ENCODE results near the gene ZNF322. TPM values are rescaled to one million over a fixed set of nuclear protein-coding genes. Genes with fewer than 3 reads are reported as not detected.

Gene ZNF322
- total RNA-seq, 2 donors from 2014 or later, result 11.5 to 13.5 TPM

DNA sequence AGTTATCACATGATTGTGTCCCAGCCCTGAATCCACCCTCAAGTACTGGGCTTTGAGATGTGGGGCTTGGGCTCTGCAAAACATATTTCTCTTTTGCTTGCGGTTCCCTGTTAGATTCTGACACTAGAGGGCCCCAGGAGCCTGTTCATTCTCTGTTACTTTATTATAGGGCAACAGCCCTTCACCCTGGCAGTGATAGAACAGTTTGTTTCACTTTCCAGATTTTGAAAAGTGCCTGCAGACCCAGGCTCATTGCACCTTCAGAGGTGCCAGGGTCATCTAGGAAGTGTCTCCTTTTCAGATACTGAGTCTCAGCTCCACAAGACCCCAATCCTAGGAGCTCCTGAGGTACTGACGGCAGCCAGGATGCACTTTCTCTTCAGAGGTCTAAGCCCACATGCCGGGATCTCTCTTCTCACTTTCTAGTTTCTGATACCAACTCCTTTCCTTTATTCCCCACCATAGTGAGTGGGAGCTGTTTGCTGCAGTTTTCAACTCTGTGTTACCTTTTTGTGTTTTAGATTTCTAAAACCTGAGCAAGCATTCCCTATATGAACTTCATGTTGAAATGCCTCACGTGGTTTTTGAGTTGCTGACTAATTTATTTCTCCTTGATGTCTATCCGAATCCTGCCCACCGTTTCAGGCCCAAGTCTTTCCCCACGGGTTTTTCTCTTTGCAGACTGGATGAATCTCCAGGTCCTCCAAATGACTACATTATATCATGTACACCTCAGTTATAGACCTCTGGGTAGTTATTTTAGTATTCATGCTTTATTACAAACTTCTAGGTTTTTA is 51.9 kb downstream of the ZNF322 start:
- Mint-ChIP-seq H3K36me3 (ENCODE audit: insufficient read depth in 2 of 2) (no peaks in the 10 kb centered on the region), H3K27me3 (ENCODE audit: low read depth) (peaks cover 10% of the 10 kb centered on the region), H3K9me3 (no peaks in the 10 kb centered on the region), H3K27ac (peak overlapping the region; percentile 11), H3K4me1 (ENCODE audit: low read depth) (peaks cover 23% of the 10 kb centered on the region), H3K4me3 (peak overlapping the region; percentile 53 to 80)
- ATAC-seq (replicated peaks in 1 of 2) (peak; percentile 89 to 93), DNase-seq (peak; percentile 62)

DNA sequence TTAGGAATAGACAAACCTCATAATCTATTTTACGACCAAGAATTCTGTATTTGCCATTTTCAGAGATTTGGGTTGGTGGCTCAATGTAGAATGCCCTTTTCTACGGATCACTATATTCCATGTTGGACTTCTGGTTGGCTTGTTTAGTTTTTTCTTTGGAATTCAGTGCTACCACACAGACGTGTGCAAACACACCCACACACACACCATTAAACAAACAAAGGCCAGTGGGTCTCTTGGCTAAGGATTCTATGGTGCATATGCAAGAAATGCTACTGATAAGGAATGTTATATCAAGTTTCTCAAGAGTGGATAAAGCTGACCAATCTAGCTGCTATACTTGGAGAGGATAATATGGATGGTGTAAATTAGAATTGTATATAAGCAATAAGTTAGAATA is 54.7 kb downstream of the ZNF322 start:
- no peaks in the 10 kb centered on the region for H3K9me3 Mint-ChIP-seq
- no peak for DNase-seq
- H3K4me1 Mint-ChIP-seq (ENCODE audit: low read depth), result peaks cover 39% of the 10 kb centered on the region
- H3K4me3 Mint-ChIP-seq, result no peak overlapping the region
- no peak overlapping the region for H3K27ac Mint-ChIP-seq
- peaks cover 0 to under 1% of the 10 kb centered on the region in 2 donors for H3K36me3 Mint-ChIP-seq (ENCODE audit: insufficient read depth in 2 of 2)
- H3K27me3 Mint-ChIP-seq (ENCODE audit: low read depth), result no peaks in the 10 kb centered on the region
- ATAC-seq (replicated peaks in 1 of 2), result no peak

DNA sequence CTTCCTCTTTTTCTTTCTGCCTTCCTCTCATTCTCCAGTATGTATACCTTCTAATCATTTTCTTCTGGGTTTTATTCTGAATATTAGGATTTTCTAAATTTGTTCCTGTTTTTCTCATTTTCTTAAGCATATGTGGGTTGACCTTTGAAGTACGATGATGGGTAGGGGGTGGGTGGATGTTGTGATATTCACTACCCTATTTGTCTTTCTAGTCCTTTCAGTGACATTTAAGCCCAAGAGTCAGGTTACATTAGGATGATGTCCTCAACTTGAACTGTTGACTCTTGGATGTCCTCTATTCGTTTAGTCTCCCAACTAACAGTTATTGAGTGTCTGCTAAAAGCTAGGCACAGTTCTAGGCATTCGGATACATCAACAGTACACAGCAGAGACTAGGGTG is 55.5 kb downstream of the ZNF322 start:
- Mint-ChIP-seq H3K36me3 (ENCODE audit: insufficient read depth in 2 of 2) (peaks cover 1 to 3% of the 10 kb centered on the region in 2 donors), H3K4me3 (peak overlapping the region in 1 of 2 donors; percentile 64), H3K27me3 (ENCODE audit: low read depth) (no peaks in the 10 kb centered on the region), H3K9me3 (no peaks in the 10 kb centered on the region), H3K27ac (peak overlapping the region; percentile 64), H3K4me1 (ENCODE audit: low read depth) (peaks cover 47% of the 10 kb centered on the region)
- no peak for ATAC-seq (replicated peaks in 1 of 2)
- no peak for DNase-seq

DNA sequence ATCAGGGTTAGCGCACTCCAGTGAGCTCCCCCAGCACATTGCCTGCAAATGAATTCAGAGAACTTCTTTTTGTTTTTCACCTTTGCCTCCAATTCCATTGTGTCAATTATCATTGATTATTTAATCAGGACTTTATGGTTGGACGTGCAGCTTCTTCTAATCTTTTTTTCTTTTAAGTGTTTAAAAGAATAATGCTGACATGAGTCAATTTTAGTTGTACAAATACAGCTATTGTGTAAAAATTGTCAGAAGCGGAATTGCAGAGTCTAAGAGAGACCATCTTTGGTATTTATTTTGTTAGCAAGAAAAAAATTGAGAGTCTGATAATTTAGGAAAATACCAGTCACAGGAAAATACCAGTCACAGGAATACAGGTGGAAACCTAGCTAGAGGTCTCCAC is 57.3 kb downstream of the ZNF322 start:
- Mint-ChIP-seq H3K27ac (no peak overlapping the region), H3K4me1 (ENCODE audit: low read depth) (peaks cover 55% of the 10 kb centered on the region), H3K36me3 (ENCODE audit: insufficient read depth in 2 of 2) (peaks cover 4 to 10% of the 10 kb centered on the region in 2 donors), H3K4me3 (no peak overlapping the region), H3K9me3 (no peaks in the 10 kb centered on the region), H3K27me3 (ENCODE audit: low read depth) (no peaks in the 10 kb centered on the region)
- DNase-seq (no peak), ATAC-seq (replicated peaks in 1 of 2) (no peak)

DNA sequence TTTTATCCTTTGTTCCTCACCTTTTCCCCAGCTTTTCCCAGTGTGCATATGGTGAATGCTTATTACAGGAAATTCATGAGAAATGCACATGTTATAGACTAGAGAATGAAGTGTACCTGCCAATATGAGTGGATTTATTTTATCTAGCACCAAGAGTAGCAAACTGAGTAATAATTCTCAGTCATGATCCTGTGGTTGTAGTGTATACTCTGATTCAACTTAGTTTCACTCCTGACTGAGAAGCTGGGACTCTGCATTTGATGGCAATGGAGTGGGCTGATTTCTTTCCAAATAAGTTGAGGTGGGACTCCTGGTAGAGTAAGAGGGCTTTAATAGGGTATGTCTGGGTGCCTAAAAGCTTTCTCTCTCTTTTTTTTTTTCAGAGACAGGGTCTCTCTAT is 58.8 kb downstream of the ZNF322 start:
- Mint-ChIP-seq H3K36me3 (ENCODE audit: insufficient read depth in 2 of 2) (peaks cover 4 to 10% of the 10 kb centered on the region in 2 donors), H3K4me1 (ENCODE audit: low read depth) (peaks cover 56% of the 10 kb centered on the region), H3K27ac (peak overlapping the region; percentile 81), H3K9me3 (no peaks in the 10 kb centered on the region), H3K27me3 (ENCODE audit: low read depth) (no peaks in the 10 kb centered on the region), H3K4me3 (peak overlapping the region; percentile 38 to 83)
- DNase-seq, result no peak
- ATAC-seq (replicated peaks in 1 of 2), result peak; percentile 61 to 65

DNA sequence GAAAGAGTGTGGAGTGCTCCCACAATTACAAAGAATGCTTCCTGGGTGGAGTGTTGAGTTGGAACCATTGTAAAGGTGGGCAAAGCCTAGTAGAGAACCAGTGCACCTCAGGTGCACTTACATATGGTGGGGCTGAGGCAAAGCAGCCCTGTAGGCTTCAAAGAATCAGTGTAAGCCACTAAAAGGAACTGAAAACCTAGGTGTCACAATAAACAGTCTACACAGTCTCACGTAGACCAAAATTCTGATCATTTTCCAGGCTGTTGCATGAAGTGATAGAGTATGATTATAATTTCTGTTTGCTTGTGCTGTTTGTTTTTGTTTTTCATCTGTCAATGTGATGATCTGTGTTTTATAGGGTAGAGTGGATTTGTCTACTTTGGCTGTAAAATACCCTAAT is 60.0 kb downstream of the ZNF322 start:
- Mint-ChIP-seq H3K27ac (peak overlapping the region; percentile 72), H3K4me1 (ENCODE audit: low read depth) (peaks cover 56% of the 10 kb centered on the region)
- ATAC-seq (replicated peaks in 1 of 2), result no peak

DNA sequence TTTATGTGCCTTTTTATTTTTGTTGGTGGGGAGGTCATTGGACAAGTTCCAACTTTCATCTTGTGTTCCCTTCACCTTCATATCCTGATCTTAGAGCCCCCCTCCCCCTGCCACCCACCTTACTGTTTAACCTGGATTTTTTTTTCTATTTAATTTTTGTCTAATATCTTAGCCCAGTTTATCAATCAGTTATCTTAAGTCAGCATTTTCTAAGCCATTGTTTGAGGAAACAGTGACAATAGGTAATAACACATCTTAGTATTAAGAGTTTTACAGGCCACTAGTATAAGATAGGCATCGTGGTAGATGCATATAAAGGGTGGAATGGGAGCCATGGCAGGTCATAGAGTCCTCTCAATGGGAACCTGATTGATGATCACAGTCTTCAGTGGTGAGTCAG is 60.4 kb downstream of the ZNF322 start:
- peaks cover 51% of the 10 kb centered on the region for H3K4me1 Mint-ChIP-seq (ENCODE audit: low read depth)

More for the DNA sequence above, 60.0 kb downstream of the ZNF322 start:
- H3K27me3 Mint-ChIP-seq (ENCODE audit: low read depth), result no peaks in the 10 kb centered on the region
- no peak for DNase-seq
- peak overlapping the region; percentile 45 to 63 for H3K4me3 Mint-ChIP-seq
- H3K36me3 Mint-ChIP-seq (ENCODE audit: insufficient read depth in 2 of 2), result peaks cover 4 to 11% of the 10 kb centered on the region in 2 donors
- no peaks in the 10 kb centered on the region for H3K9me3 Mint-ChIP-seq

DNA sequence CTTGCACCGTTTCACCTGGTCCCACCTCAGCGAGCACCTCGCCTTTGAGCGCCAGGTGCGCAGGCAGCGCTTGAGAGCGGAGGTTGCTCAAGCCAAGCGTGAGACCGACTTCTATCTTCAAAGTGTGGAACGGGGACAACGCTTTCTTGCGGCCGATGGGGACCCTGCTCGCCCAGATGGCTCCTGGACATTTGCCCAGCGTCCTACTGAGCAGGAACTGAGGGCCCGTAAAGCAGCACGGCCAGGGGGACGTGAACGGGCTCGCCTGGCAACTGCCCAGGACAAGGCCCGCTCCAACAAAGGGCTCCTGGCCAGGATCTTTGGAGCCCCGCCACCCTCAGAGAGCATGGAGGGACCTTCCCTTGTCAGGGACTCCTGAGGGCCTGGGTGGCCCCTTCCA is 61.3 kb downstream of the ZNF322 start:
- no peak for DNase-seq
- ATAC-seq (replicated peaks in 1 of 2), result no peak
- Mint-ChIP-seq H3K4me1 (ENCODE audit: low read depth) (peaks cover 48% of the 10 kb centered on the region), H3K9me3 (no peaks in the 10 kb centered on the region), H3K36me3 (ENCODE audit: insufficient read depth in 2 of 2) (peaks cover 4 to 11% of the 10 kb centered on the region in 2 donors), H3K27me3 (ENCODE audit: low read depth) (peaks cover 11% of the 10 kb centered on the region), H3K27ac (peak overlapping the region; percentile 88), H3K4me3 (no peak overlapping the region)

More for the DNA sequence above, 60.4 kb downstream of the ZNF322 start:
- no peaks in the 10 kb centered on the region for H3K9me3 Mint-ChIP-seq
- peaks cover 4 to 11% of the 10 kb centered on the region in 2 donors for H3K36me3 Mint-ChIP-seq (ENCODE audit: insufficient read depth in 2 of 2)
- peak overlapping the region; percentile 72 for H3K27ac Mint-ChIP-seq
- no peak for ATAC-seq (replicated peaks in 1 of 2)
- H3K27me3 Mint-ChIP-seq (ENCODE audit: low read depth), result peaks cover 2% of the 10 kb centered on the region
- DNase-seq, result no peak
- peak overlapping the region; percentile 45 to 63 for H3K4me3 Mint-ChIP-seq

DNA sequence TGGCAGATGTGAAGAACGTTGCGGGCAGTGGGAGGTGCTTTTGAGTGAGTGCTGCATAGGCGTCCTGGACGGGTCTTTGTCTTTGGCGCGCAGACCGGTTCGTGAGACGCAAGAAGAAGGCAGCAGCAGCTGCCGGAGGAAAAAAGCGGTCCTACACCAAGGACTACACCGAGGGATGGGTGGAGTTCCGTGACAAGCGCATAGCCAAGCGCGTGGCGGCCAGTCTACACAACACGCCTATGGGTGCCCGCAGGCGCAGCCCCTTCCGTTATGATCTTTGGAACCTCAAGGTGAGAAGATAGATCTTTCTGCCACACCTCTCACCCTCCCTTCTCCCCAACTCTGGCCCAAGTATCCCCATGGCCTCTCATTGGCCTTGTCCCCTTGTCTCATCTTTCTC is 61.7 kb downstream of the ZNF322 start:
- Mint-ChIP-seq H3K9me3 (no peaks in the 10 kb centered on the region), H3K27ac (peak overlapping the region; percentile 39), H3K4me1 (ENCODE audit: low read depth) (peaks cover 47% of the 10 kb centered on the region), H3K36me3 (ENCODE audit: insufficient read depth in 2 of 2) (peaks cover 4 to 11% of the 10 kb centered on the region in 2 donors), H3K4me3 (no peak overlapping the region), H3K27me3 (ENCODE audit: low read depth) (peaks cover 15% of the 10 kb centered on the region)
- ATAC-seq (replicated peaks in 1 of 2) (no peak), DNase-seq (no peak)

DNA sequence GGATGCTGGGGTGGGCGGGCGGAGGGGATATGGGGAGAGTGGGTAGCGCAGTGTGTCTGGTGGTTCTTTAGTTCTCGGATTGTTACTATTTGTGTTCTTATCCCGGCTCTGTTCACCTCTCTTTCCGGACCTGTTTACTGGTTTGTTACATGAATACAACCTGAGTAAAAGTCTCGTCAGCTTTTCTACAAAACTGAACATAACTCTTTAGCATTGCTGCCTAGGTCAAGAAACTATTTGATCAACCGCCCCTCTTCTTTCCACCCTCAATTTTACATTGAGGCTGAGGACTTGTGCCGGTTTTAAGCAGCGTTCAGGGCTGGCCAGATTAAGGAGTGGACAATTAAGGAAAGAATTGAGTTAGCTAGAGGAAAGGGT is 62.2 kb downstream of the ZNF322 start:
- ATAC-seq (replicated peaks in 1 of 2), result no peak
- Mint-ChIP-seq H3K4me3 (no peak overlapping the region), H3K36me3 (ENCODE audit: insufficient read depth in 2 of 2) (peaks cover 4 to 11% of the 10 kb centered on the region in 2 donors), H3K27ac (no peak overlapping the region), H3K27me3 (ENCODE audit: low read depth) (peaks cover 15% of the 10 kb centered on the region), H3K4me1 (ENCODE audit: low read depth) (peaks cover 47% of the 10 kb centered on the region), H3K9me3 (no peaks in the 10 kb centered on the region)
- no peak for DNase-seq

DNA sequence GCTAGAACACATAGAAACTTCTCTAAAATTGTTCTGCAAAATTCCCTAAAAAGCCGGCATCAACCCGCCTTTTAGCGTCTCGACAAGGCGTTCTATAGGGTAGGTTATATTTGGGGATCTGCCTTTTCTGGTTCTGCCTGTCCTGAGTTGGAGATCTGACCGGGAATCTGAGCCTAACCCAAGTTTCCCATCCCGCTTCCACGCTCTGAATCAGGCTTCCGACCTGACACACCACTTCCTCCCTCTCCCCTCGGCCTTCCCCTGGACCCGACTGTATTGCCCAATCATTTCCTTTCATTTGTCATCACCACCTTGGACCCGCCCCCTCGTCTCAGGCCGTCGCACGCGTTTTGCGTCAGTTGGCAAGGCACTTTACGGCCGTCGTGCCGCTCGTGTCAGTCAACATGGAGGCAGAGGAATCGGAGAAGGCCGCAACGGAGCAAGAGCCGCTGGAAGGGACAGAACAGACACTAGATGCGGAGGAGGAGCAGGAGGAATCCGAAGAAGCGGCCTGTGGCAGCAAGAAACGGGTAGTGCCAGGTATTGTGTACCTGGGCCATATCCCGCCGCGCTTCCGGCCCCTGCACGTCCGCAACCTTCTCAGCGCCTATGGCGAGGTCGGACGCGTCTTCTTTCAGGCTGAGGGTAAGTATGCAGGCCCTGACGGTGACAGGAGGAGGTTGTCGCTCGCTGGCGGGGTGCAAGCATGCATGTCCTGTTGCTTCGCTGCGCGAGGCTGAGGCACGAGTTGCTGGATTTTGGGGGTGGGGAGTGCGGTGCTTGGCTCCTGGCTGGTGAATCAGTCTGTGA is 62.8 kb downstream of the ZNF322 start, which contains the start of gene ABT1:
Gene ABT1, plus strand, starts transcription at position 375 of the 810 bp plus-strand sequence. Its CDS starts 30 bp downstream, at position 405.
- peaks cover 4 to 11% of the 10 kb centered on the region in 2 donors for H3K36me3 Mint-ChIP-seq (ENCODE audit: insufficient read depth in 2 of 2)
- ATAC-seq (replicated peaks in 1 of 2), result peak; percentile 77 to 78
- no peak within 1 kb of the TSS for H3K4me3 Mint-ChIP-seq
- peaks cover 15% of the 10 kb centered on the region for H3K27me3 Mint-ChIP-seq (ENCODE audit: low read depth)
- H3K27ac Mint-ChIP-seq, result no peak within 1 kb of the TSS
- DNase-seq, result peak; percentile 96
- H3K4me1 Mint-ChIP-seq (ENCODE audit: low read depth), result peaks cover 47% of the 10 kb centered on the region
- H3K9me3 Mint-ChIP-seq, result no peaks in the 10 kb centered on the region

DNA sequence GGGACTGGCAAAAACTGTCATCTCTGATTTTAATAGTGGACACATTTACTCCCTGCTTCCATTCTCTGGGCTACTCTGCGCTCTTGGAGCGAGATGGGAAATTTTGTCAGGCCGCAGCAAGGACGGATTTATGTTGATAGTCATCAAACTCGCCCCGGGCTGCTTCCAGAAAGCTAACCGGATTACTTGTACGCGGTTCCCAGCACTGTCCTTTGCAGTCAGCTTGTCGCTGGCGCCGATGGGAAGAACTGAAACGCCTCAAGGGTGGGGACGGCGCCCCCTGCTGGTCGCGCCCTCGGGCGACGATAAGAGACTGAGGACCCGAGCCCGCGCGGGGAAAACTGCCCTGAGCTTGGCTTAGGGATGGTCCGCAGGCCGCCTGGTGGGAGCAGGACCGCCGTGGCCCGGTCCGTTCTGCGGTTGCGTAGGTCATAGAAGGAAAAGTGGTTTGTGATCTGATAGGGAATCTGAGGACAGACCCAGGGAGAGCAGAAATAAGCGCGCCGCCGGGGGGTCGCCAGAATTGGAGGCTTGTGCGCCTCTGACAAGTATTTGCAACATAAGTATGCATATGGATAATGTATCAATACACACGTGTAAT is 63.8 kb downstream of the ZNF322 start:
- H3K4me3 Mint-ChIP-seq, result no peak overlapping the region
- no peaks in the 10 kb centered on the region for H3K9me3 Mint-ChIP-seq
- H3K27ac Mint-ChIP-seq, result no peak overlapping the region
- peaks cover 40% of the 10 kb centered on the region for H3K4me1 Mint-ChIP-seq (ENCODE audit: low read depth)
- peaks cover 25% of the 10 kb centered on the region for H3K27me3 Mint-ChIP-seq (ENCODE audit: low read depth)
- peak; percentile 89 to 92 for DNase-seq
- peak; percentile 63 to 66 for ATAC-seq (replicated peaks in 1 of 2)
- H3K36me3 Mint-ChIP-seq (ENCODE audit: insufficient read depth in 2 of 2), result peaks cover 4 to 11% of the 10 kb centered on the region in 2 donors

Measured in activated T-cell treated with anti-CD3 and anti-CD28 coated beads, Interleukin-2, amount 50 U/mL, for 72 hours (primary cell).